Measurements from ENCODE around the gene CRYBB2.
"Not testable (repeated sequence)": the region's sequence is repeated elsewhere in the genome, so short reads cannot be mapped to it uniquely, and the experiment has no call there.

CRYBB2 gene

DNA sequence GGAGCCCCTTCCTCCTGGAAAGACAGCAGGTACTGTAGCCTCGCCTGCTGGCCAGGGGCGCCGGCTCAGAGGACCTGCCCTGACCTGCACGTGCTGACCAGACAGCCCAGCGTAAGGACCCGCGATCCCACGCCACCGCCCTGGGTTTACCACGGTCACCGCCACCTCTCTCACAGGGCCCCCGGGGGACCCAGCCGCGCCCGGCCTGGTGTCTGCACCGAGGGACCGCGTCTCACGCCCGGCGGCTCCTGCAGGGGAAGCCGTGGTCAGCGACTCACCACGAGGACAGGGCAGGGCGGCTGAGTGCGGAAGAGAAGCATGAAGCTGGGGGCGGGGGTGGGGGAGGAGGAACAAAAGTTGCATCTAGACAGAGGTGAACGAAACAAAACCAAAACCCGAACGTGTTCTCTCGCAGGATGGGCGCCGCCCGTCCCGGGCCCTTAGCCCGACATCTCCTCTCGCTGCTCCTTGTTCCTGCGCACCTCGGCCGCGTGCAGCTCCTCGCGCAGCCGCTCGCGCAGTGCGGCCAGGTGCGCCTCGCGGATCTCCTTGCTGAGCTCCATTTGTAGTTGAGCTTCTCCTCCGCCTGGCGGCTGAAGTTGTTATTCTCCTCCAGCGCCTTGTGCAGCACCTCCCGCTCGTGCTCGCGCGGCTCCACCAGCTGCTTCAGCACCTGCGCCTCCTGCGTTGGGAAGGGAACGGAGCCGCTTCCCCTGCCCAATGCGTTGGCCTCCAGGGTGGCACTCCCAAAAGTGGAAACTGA, 40.4 kb upstream of the CRYBB2 start:
- H3K27me3 ChIP-seq (ENCODE audit: control insufficient read depth, insufficient read depth, low read length, poor library complexity, severe bottlenecking); H3K27ac ChIP-seq (ENCODE audit: insufficient read depth, low read depth, low read length, poor library complexity, severe bottlenecking); H3K4me1 ChIP-seq (ENCODE audit: control insufficient read depth, insufficient read depth, low read length); H3K4me3 ChIP-seq (ENCODE audit: insufficient read depth, low read depth, low read length); H3K9me3 ChIP-seq (ENCODE audit: control insufficient read depth, low read length): not testable (repeated sequence)
- WGBS, 2 experiments, result 94 to 95% methylated on average over 43 to 46 of the region's 63 CpGs
- peaks cover 19% of the 10 kb centered on the region for H3K36me3 ChIP-seq (ENCODE audit: control insufficient read depth, insufficient read depth, low read length)

DNA sequence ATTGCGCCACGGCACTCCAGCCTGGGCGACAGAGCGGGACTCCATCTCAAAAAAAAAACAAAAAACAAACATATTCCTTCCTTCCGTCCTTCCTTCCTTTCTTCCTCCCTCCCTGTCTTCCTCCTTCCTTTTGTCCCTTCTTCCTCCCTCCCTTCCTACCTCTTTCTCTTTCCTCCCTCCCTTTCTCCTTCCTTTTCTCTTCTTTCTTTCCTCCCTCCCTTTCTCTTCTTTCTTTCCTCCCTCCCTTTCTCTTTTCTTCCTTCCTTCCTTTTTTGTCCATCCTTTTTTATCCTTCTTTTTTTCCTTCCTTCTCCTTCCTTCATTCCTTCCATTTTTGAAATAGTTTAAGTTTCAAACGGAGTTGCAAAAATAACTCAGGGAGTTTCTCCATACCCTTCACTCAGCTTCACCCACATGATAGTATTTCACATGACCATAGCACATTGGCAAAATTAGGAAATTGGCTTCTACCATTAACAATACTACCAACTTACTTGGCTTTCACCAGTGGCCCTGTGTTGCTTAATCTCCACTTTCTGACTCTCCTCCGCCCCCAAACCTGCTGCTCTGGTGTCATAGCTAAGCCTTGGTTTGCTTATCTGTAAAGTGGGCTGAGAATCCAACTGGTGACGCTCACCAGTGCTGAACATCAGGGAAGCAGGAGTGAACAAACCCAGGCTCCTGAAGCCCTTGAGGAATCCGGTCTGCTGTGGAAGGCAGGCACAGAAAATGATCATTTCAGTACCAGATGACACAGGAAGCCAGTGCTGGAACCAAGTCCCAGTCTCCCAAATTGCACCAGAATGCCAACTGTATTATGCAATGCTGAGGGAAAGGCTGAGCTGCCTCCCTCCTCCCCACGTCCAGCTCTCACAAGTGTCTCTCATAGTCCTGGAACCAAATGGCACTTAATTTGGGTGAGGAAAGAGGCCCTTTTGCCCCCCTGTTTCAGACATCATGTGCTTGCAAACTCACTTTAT, 37.0 kb upstream of the CRYBB2 start:
- 87 to 89% methylated on average over 9 of the region's 10 CpGs for WGBS, 2 experiments
- Histone ChIP-seq H3K27me3 (ENCODE audit: control insufficient read depth, insufficient read depth, low read length, poor library complexity, severe bottlenecking) (no peaks in the 10 kb centered on the region), H3K27ac (ENCODE audit: insufficient read depth, low read depth, low read length, poor library complexity, severe bottlenecking) (no peak overlapping the region), H3K9me3 (ENCODE audit: control insufficient read depth, low read length) (no peaks in the 10 kb centered on the region), H3K36me3 (ENCODE audit: control insufficient read depth, insufficient read depth, low read length) (peaks cover 7% of the 10 kb centered on the region), H3K4me1 (ENCODE audit: control insufficient read depth, insufficient read depth, low read length) (no peaks in the 10 kb centered on the region), H3K4me3 (ENCODE audit: insufficient read depth, low read depth, low read length) (no peak overlapping the region)

DNA sequence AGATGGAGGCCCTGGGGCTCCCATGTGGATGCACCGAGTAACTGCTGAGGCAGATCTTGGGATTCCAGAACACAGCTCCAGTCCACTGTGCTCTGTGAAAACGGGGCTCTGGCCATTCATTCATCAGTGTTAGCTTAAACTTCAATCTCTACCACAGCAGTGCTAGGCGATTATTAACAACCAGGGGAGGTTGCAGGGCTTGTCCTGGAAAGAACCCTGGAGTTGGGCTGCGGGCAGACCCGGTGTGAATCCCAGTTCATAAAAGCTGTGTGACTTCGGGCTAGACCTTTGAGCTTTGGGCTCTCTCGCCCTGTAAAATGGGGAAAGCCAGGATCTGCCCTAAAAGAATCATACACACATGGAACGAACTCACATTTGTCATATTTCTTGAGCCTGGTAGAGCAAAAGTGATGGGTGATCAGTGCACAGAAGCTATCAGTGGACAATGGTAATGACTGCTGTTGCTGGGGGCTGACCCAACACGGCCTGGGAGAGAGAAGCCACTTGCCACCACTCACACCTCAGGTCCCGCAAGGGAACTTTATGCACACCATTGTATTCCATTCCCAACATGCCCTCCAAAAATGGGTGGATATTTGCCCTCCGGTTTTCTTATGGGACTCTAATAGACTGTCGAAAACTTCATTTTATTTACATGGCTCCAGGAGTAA, 35.4 kb upstream of the CRYBB2 start:
- Histone ChIP-seq H3K9me3 (ENCODE audit: control insufficient read depth, low read length) (no peaks in the 10 kb centered on the region), H3K27ac (ENCODE audit: insufficient read depth, low read depth, low read length, poor library complexity, severe bottlenecking) (no peak overlapping the region), H3K4me3 (ENCODE audit: insufficient read depth, low read depth, low read length) (no peak overlapping the region), H3K27me3 (ENCODE audit: control insufficient read depth, insufficient read depth, low read length, poor library complexity, severe bottlenecking) (no peaks in the 10 kb centered on the region), H3K4me1 (ENCODE audit: control insufficient read depth, insufficient read depth, low read length) (no peaks in the 10 kb centered on the region), H3K36me3 (ENCODE audit: control insufficient read depth, insufficient read depth, low read length) (peaks cover 7% of the 10 kb centered on the region)
- WGBS, 2 experiments, result 91 to 93% methylated on average over 12 of the region's 12 CpGs

DNA sequence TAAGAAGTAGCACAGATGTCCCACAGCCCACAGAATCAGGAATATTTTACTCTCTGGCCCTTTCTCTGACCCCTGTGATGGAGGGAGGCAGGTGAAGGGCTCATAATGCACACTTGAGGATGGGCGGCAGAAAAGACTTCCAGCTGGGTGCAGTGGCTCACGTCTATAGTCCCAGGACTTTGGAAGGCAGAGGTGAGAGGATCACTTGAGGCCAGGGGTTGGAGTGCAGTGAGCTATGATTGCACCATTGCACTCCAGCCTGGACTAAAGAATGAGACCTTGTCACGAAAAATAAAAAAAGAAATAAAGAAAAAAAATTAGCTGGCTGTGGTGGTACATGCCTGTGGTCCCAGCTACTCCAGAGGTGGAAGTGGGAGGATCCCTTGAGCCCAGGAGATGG, 33.3 kb upstream of the CRYBB2 start:
- no peaks in the 10 kb centered on the region for H3K4me1 ChIP-seq (ENCODE audit: control insufficient read depth, insufficient read depth, low read length)
- 91 to 92% methylated on average over 3 of the region's 3 CpGs for WGBS, 2 experiments
- no peak overlapping the region for H3K4me3 ChIP-seq (ENCODE audit: insufficient read depth, low read depth, low read length)
- no peak overlapping the region for H3K27ac ChIP-seq (ENCODE audit: insufficient read depth, low read depth, low read length, poor library complexity, severe bottlenecking)
- no peaks in the 10 kb centered on the region for H3K27me3 ChIP-seq (ENCODE audit: control insufficient read depth, insufficient read depth, low read length, poor library complexity, severe bottlenecking)
- H3K9me3 ChIP-seq (ENCODE audit: control insufficient read depth, low read length), result no peaks in the 10 kb centered on the region
- peaks cover 5% of the 10 kb centered on the region for H3K36me3 ChIP-seq (ENCODE audit: control insufficient read depth, insufficient read depth, low read length)

DNA sequence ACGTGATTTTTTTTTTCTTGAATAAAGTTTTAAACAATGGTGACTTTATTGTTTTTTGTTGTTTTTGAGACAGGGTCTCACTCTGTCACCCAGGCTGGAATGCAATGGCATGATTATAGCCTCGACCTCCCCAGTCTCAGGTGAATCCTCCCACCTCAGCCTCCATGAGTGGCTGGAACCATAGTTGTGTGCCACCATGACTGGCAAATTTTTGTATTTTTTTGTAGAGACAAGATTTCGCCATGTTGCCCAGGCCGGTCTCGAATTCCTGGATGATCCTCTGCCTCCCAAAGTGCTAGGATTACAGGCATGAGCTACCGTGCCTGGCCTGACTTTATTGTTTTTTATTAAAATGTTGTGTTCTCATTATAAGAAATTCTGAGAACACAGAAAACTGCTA, 32.0 kb upstream of the CRYBB2 start:
- whole genome bisulfite sequencing, 2 experiments, result 88 to 95% methylated on average over 6 of the region's 6 CpGs

DNA sequence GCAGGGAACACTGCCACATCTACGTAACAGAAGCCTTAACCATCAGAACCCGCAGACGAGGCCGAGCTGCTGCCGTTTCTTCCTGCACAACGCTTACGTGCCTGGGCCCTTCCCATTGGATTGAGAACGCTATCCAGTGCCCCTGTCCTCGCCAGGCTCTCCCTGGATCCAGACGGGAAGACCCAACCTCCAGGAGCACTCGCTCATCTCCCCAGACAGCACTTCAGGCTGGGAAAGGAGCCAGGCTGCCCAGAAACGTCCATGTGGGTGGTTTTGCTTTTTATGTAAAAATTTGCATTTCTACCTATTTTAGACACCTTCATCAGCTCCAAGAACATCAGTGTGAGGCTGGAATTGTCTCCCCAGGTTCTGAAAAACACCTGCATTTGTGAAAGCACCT, 27.0 kb upstream of the CRYBB2 start:
- Histone ChIP-seq H3K9me3 (ENCODE audit: control insufficient read depth, low read length) (no peaks in the 10 kb centered on the region), H3K36me3 (ENCODE audit: control insufficient read depth, insufficient read depth, low read length) (peaks cover 5% of the 10 kb centered on the region), H3K4me3 (ENCODE audit: insufficient read depth, low read depth, low read length) (no peak overlapping the region), H3K27me3 (ENCODE audit: control insufficient read depth, insufficient read depth, low read length, poor library complexity, severe bottlenecking) (no peaks in the 10 kb centered on the region), H3K27ac (ENCODE audit: insufficient read depth, low read depth, low read length, poor library complexity, severe bottlenecking) (no peak overlapping the region), H3K4me1 (ENCODE audit: control insufficient read depth, insufficient read depth, low read length) (no peaks in the 10 kb centered on the region)
- WGBS, 2 experiments, result 90 to 92% methylated on average over 11 to 12 of the region's 12 CpGs

More for the DNA sequence above, 32.0 kb upstream of the CRYBB2 start:
- peaks cover 5% of the 10 kb centered on the region for H3K36me3 ChIP-seq (ENCODE audit: control insufficient read depth, insufficient read depth, low read length)
- H3K9me3 ChIP-seq (ENCODE audit: control insufficient read depth, low read length), result no peaks in the 10 kb centered on the region
- no peaks in the 10 kb centered on the region for H3K4me1 ChIP-seq (ENCODE audit: control insufficient read depth, insufficient read depth, low read length)
- no peak overlapping the region for H3K27ac ChIP-seq (ENCODE audit: insufficient read depth, low read depth, low read length, poor library complexity, severe bottlenecking)
- H3K4me3 ChIP-seq (ENCODE audit: insufficient read depth, low read depth, low read length), result no peak overlapping the region
- H3K27me3 ChIP-seq (ENCODE audit: control insufficient read depth, insufficient read depth, low read length, poor library complexity, severe bottlenecking), result no peaks in the 10 kb centered on the region

DNA sequence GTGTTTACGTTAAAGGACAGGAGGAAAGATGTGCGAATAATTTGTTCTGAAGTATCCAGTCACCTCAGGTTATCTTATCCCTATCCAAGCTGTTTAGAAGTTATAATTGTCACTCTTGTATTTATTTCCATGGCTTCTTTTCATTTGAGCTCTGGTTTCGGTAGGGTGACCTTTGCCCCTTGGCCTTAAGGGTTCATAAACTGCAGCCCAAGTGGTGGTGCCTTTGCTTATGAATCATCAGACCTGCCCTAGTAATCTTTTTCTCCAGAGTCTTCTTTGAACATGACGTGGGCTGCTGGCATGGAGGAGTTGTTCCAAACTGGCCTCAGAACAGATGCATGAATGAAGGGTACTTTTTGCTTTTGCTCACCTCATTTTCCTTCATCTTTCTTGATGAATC, 26.3 kb upstream of the CRYBB2 start:
- 44 to 48% methylated on average over 4 of the region's 4 CpGs for WGBS, 2 experiments
- no peaks in the 10 kb centered on the region for H3K27me3 ChIP-seq (ENCODE audit: control insufficient read depth, insufficient read depth, low read length, poor library complexity, severe bottlenecking)
- no peak overlapping the region for H3K4me3 ChIP-seq (ENCODE audit: insufficient read depth, low read depth, low read length)
- no peaks in the 10 kb centered on the region for H3K9me3 ChIP-seq (ENCODE audit: control insufficient read depth, low read length)
- H3K4me1 ChIP-seq (ENCODE audit: control insufficient read depth, insufficient read depth, low read length), result no peaks in the 10 kb centered on the region
- H3K36me3 ChIP-seq (ENCODE audit: control insufficient read depth, insufficient read depth, low read length), result peaks cover 5% of the 10 kb centered on the region
- no peak overlapping the region for H3K27ac ChIP-seq (ENCODE audit: insufficient read depth, low read depth, low read length, poor library complexity, severe bottlenecking)

DNA sequence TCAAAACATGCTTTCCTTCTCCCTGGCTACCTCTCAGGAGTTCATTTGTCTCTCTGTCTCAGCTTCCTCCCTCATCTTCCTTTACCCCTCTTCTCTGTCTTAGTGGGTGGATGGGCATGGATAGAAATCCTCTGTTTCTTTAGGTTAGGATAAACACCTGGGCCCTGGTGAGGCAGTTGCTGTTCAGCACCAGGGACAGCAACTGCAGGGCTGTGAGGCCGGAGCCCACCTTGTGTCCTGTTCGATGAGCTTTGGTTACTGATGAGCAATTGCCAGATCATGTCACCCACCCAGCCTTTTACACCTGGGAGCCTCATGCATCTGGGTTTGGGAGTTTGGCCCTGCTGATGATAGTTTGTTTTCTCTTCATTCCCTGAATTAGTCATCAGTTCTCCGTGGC, 25.9 kb upstream of the CRYBB2 start:
- Histone ChIP-seq H3K27me3 (ENCODE audit: control insufficient read depth, insufficient read depth, low read length, poor library complexity, severe bottlenecking) (no peaks in the 10 kb centered on the region), H3K4me1 (ENCODE audit: control insufficient read depth, insufficient read depth, low read length) (no peaks in the 10 kb centered on the region), H3K4me3 (ENCODE audit: insufficient read depth, low read depth, low read length) (no peak overlapping the region), H3K27ac (ENCODE audit: insufficient read depth, low read depth, low read length, poor library complexity, severe bottlenecking) (no peak overlapping the region), H3K36me3 (ENCODE audit: control insufficient read depth, insufficient read depth, low read length) (peaks cover 5% of the 10 kb centered on the region), H3K9me3 (ENCODE audit: control insufficient read depth, low read length) (no peaks in the 10 kb centered on the region)
- 63 to 78% methylated on average over 3 of the region's 3 CpGs for WGBS, 2 experiments

DNA sequence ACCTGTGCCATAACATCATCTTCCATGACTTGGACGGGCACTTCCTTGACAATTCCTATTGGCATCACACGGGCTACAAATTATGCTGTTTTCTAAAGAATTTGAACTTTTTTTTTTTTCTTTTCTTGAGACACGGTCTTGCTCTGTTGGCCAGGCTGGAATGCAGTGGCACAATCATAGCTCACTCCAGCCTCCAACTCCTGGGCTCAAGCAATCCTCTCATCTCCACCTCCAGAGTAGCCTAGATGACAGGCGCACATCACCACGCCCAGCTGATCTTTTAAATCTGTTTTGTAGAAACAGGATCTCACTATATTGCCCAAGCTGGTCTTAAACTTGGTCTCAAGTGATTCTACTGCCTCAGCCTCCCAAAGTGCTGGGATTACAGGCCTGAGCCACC, 23.1 kb upstream of the CRYBB2 start:
- WGBS, 2 experiments, result 92 to 93% methylated on average over 5 of the region's 5 CpGs
- H3K27me3 ChIP-seq (ENCODE audit: control insufficient read depth, insufficient read depth, low read length, poor library complexity, severe bottlenecking), result no peaks in the 10 kb centered on the region
- no peaks in the 10 kb centered on the region for H3K36me3 ChIP-seq (ENCODE audit: control insufficient read depth, insufficient read depth, low read length)
- H3K9me3 ChIP-seq (ENCODE audit: control insufficient read depth, low read length), result no peaks in the 10 kb centered on the region
- H3K27ac ChIP-seq (ENCODE audit: insufficient read depth, low read depth, low read length, poor library complexity, severe bottlenecking), result no peak overlapping the region
- peaks cover 7% of the 10 kb centered on the region for H3K4me1 ChIP-seq (ENCODE audit: control insufficient read depth, insufficient read depth, low read length)
- H3K4me3 ChIP-seq (ENCODE audit: insufficient read depth, low read depth, low read length), result no peak overlapping the region

DNA sequence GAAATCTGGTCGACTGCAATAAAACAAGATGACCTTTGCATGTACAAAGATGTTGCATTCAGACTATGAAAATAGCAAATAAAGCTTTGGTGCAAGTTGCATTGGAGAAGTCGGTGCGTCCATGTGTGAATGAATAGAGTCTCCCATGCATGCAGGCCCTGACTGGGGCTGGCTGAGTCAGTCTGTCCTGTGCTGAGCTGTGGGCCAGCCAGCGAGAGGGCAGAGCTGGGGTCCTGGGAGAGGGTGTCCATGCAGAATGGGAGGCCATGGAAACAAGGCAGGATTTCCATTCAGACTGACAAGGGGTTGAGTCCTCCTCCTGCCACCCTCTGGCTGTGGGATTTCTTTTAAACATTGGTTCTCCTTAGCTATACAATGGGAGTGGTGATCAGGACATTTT, 22.1 kb upstream of the CRYBB2 start:
- Histone ChIP-seq H3K9me3 (ENCODE audit: control insufficient read depth, low read length) (no peaks in the 10 kb centered on the region), H3K27ac (ENCODE audit: insufficient read depth, low read depth, low read length, poor library complexity, severe bottlenecking) (no peak overlapping the region), H3K4me1 (ENCODE audit: control insufficient read depth, insufficient read depth, low read length) (peaks cover 7% of the 10 kb centered on the region), H3K27me3 (ENCODE audit: control insufficient read depth, insufficient read depth, low read length, poor library complexity, severe bottlenecking) (no peaks in the 10 kb centered on the region), H3K36me3 (ENCODE audit: control insufficient read depth, insufficient read depth, low read length) (no peaks in the 10 kb centered on the region), H3K4me3 (ENCODE audit: insufficient read depth, low read depth, low read length) (no peak overlapping the region)
- WGBS, 2 experiments, result 90 to 93% methylated on average over 4 of the region's 4 CpGs
